Skin epidermis (tissue), 12 donors: Measurements from ENCODE around the gene AKT1S1.
"Not testable (repeated sequence)": the region's sequence is repeated elsewhere in the genome, so short reads cannot be mapped to it uniquely, and the experiment has no call there.

ENCODE experiments used
- H3K27ac ChIP-seq, 21 experiments: fragments of 200-600 bp; sonication (generic) in 11 of 21; one replicate each; pipeline ENCODE4 v1.5.0; 2020; ENCODE audit warnings: mild to moderate bottlenecking in 3 of 21, inconsistent platforms in 2 of 21, moderate library complexity in 2 of 21
- H3K4me3 ChIP-seq, 7 experiments: fragments of 200-600 bp; sonication (generic) in 2 of 7; one replicate each; pipeline ENCODE4 v1.5.0; 2020; ENCODE audit warnings: inconsistent platforms in 2 of 7, mild to moderate bottlenecking in 2 of 7, moderate library complexity in 1 of 7

Gene AKT1S1

DNA sequence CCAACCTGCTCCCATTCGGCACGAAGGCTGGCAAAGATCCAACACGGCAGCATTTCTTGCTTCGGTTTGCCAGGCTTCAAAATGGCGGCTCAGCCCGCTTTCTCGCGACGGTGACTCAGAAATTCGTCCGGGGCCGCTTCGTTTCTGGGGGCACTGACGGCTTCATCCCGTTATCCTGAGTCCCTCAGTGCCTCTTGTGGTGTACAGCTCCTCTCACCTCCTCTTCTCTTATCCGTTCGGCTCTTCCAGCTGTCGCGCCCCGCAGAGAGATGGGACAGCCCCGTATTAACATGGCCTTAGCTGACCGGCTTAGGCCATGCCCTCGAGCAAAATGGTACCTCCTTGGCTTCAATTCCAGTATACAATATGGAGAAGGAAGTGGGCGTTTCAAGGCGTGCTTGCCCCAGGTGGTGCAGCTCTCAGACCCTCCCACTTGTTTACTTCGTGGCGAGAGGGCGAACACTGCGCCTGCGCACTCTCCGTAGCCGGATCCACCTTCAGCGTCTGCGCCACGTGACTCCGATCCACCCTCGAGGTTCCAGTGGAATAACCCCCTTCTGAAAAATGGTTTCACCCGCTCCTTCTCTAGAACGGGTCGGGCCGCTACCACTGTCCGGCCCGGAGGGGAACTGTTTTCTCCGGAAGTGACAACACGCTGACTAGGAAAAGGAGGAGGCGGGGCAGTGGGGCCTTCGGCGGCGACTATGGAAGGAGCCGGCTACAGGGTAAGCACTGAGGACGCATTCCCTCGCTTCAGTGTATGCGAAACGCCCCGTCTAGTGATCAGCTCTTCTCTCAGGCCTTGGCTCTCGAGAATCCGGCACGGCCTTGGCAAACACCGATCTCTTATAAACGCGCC lies at the start of gene AKT1S1, which contains the start of gene TBC1D17:
TSS of gene AKT1S1 (minus strand) at position 336 of the 859 bp plus-strand sequence. CDS start 4,060 bp downstream, outside the sequence.
TSS of gene TBC1D17 (plus strand) at position 683 of the 859 bp plus-strand sequence. CDS start at position 705, 22 bp downstream.
- Histone ChIP-seq H3K4me3 (peak within 1 kb of the TSS; percentile 78 to 98 (median 89)), H3K27ac (peak within 1 kb of the TSS; percentile 94 to 100 (median 100))

DNA sequence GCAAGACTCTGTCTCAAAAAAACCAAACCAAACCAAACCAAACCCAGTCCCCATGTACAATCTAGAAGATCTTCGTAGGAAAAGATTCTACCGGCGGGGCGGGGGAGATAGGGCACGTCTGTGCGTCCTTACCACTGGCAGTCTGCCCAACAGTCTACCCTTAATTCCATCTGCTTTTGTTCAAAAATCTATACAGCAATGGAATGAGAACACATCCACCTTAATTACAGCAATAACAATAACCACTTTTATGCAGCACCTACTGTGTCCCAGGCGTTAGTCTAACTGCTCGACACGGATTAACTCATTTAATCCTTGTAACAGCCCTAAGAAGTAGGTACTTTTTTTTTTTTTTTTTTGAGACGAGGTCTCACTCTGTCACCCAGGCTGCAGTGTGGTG lies 49.4 kb upstream of the AKT1S1 start:
- no peak overlapping the region for H3K27ac ChIP-seq
- no peak overlapping the region for H3K4me3 ChIP-seq

DNA sequence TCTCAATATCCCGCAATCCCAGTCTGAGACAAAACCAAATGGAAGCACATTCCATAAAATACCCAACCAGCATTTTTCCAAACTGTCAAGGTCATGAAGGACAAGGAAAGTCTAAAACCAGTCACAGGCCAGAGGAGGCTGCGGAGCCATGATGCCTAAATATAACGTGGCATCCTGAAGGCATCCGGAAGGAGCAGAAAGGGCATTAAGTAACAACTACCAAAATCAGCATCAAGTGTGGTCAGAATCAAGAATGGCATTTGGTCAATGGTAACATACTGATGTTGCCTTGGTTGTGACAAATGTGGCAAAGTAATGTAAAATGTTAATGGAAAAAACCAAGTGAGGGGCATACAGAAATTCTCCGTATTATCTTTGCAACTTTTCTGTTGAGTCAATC lies 48.3 kb upstream of the AKT1S1 start:
- Histone ChIP-seq H3K27ac (no peak overlapping the region), H3K4me3 (no peak overlapping the region)

DNA sequence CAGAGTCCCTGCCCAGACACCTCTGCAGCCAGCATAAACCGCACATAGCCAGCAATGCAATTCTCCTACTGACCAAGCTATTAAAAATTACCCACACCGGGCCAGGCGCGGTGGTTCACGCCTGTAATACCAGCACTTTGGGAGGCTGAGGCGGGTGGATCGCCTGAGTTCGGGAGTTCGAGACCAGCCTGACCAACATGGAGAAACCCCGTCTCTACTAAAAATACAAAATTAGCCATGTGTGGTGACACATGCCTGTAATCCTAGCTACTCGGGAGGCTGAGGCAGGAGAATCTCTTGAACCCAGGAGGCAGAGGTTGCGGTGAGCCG lies 47.7 kb upstream of the AKT1S1 start:
- not testable (repeated sequence) for H3K4me3 ChIP-seq
- peak overlapping the region in 1 of 21 experiments; percentile 6 for H3K27ac ChIP-seq

DNA sequence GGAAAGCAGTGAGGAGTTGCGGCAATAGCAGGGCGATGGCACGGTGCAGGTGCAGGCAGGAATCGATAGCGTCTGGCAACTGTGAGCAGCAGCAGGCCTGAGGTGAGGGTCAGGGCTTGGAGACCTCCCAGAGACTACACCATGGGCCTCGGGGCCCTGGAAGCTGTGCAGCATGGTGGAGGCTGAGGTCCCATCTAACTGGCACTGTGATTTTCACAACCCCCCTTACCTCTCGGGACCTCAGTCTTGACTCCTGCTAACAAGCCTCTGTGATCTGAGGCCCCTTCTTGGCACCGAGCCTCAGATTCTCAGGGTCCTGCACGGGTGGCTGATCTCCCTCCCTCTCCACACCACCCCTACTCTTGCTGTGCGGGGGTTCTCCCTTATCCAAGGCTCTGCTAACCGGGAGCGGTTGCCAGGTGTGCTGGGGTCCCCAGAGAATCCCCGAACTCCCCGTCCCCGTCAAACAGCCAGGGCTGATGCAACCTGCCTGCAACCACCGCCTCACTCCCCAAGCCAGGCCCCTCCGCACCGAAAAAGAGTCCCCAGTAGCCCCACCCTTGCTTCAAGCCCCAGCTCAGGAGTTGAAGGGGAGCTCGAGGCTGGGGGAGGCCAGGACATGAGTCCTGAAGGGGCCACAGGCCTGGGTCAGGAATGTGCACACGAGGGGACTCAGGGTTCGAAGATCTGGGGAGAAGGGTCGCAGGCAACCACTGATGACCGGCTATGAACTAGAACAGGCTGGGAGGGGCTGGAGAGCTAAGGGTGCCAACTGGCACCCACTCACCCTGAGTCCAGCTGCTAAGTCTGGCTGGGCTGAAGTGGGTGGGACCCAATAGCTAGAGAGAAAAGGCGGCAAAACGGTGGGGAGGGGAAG lies 47.1 kb upstream of the AKT1S1 start:
- Histone ChIP-seq H3K27ac (peak overlapping the region in 5 of 21 experiments; percentile 7 to 70 (median 22)), H3K4me3 (no peak overlapping the region)

DNA sequence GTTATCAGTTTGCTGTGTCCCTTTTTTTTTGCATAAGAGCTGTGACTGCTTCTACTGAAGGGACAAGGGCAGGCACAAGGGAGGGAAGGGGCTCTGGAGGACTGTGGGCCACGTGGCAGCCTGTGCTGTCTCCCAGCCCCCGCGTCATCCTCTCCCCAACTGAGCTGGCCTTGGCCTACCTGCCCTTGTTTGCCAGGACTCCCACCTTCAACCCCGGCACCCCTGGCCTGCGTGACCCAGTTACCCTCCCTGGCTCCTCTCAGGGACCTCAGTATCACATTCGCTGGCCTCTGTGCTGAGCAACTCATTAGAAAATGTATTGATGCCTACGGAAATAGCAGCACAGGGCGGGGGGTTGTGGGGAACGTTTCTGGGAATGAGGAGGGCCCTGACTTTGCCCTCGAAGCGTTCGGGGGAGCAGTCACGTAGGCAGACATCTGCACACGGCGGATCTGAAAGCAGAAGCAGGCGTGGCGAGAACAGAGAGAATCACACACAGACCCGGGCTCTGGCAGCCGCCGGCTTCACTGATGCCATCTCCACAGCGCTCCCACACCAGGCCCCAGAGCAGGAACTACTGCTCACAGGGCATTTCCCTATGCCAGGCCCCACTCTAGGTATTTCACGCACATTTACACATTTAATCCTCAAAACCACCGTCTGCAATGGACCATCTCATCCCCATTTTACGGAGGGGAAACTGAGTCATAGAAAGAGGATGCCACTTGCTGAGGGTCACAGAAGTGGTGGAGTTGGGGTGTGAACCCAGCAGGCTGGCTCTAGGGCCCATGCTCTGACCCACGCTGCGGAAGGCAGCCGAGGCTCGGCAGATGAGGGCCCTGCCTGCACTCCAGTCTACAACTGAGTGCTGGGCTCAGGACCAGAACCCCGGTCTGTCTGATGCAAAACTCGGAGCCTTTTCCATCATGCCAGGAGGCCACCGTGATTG lies 46.2 kb upstream of the AKT1S1 start:
- peak overlapping the region in 9 of 21 experiments; percentile 10 to 70 (median 44) for H3K27ac ChIP-seq
- H3K4me3 ChIP-seq, result no peak overlapping the region

DNA sequence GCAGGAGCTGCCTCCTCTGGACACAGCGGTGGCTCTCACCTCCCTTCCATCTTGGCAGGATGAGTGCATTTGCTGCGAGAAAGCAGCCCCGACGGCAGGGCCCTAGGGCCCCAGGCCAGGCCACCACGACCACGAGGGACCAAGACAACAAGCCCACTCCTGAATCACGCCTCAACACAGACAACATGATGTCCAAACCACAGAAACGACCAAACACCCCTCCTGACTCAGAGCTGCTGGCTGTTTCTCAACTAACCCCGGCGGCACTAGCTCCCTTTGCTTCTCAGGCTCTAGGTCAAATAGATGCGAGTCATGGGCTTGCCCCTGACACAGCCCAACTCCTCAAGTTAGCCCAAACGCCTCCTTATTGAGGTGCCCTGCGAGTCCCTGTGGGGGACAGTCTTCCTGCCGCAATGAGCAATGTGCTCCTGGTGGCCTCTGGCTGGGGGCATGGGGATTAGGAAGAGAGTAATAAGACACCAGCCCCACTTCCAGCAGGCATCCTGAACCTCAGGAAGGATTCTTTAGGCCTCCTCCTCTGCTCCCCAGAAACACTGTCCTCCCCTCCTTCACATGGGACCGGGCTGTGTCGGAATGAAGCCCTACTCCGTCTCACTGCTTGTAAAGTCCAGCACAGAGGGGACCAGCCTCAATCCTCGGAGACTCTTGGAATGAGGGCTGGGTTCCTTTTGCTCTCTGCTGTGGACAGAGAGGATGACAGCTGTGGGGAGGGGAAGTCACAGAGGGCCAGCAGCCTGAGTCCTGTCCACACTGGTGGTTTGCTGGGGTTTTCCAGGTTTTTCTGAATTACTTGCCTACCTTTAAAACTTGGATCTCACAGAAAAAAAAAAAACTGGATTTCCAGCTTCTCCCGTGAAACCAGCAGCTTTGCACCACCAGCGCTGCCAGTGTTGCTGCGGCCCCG lies 45.0 kb upstream of the AKT1S1 start:
- no peak overlapping the region for H3K4me3 ChIP-seq
- H3K27ac ChIP-seq, result peak overlapping the region in 6 of 21 experiments; percentile 19 to 55 (median 27)

DNA sequence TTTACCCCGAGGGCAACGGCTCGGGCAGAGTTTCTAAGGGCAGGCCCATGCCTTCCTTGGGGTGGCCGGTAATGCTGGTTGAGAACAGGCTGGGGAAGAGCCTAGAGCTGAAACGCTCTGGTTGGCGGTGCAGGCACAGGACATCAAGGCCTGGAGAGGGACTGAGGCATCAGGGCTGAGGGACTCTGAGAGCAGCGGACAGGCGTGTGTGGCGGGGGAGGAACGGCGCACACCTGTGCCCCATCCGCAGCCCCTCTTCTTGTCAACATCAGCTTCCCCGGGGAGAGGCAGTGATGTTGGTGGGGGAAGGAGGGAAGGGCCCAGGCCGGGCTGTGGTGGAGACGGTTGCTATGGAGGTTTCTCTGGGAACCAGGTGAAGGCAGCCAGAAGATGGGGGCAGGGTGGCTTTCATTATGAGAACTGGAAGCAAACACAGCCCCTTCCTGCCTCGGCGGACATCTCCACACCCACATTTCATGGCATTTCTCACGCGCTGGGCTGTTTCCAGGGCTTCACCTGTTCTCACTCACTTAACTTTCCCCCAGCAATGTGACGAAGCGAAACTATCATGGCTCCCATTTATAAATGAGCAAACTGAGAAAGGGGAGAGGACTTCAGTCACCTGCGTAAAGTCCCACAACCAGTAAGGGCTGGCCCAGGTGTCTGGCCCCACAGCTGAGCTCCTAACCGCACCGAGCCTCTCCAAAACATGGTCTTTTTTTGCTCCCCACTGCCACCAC lies 43.6 kb upstream of the AKT1S1 start:
- H3K4me3 ChIP-seq, result no peak overlapping the region
- no peak overlapping the region for H3K27ac ChIP-seq

DNA sequence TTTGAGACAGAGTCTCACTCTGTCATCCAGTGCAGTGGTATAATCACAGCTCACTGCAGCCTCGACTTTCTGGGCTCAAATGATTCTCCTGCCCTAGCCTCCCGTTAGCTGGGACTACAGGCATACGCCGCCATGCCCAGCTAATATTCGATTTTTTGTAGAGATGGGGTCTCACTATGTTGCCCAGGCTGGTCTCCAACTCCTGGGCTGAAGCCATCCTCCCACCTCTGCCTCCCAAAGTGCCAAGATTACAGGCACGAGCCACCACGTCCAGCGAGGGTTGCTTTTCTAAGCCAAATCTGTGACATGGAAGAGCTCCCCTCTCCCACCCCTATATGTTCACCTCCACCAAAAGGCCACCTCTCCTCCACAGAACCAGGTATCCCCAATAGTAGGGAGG lies 40.9 kb upstream of the AKT1S1 start:
- no peak overlapping the region for H3K4me3 ChIP-seq
- H3K27ac ChIP-seq, result no peak overlapping the region

DNA sequence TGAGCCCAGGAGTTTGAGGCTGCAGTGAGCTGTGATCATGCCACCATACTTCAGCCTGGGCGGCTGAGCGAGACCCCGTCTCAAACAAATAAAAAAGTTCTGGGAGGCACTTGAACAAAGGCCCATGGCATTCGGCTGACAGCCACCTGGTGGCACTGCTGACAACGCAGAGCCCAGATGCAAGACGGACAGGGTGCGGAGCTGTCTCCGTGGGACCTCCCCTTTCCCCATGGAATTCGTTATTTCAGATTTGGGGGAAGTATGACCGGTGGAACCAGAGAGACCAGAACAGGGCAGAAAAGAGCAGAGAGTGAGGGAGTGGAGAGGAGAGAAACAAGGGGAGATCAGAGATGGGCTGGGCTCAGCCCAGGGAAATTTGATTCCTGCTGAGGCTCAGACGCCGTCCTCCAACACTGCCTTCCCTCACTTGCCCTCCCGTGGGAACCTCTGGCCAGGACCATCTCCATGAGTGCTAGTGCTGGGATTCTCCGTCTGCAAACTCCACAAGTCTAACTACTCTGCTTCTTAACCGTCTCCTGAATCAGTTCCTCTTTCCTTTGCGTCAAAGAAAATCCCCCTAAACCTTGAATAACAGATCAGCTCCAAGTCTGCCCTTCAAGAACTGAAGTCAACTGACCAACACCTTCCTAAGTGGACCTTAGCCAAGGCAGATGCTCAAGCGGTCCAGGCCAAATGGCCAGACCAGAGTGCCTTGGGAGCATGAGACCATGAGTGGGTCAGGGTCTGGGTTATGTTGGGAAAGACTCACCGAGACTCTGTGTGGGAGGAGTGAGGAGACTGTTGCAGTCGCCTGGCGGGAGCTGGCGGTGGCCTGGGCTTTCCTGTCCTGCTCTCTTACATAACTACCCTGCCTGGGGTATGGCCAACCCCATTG lies 39.9 kb upstream of the AKT1S1 start:
- Histone ChIP-seq H3K27ac (peak overlapping the region in 5 of 21 experiments; percentile 0 to 13 (median 7)), H3K4me3 (no peak overlapping the region)

DNA sequence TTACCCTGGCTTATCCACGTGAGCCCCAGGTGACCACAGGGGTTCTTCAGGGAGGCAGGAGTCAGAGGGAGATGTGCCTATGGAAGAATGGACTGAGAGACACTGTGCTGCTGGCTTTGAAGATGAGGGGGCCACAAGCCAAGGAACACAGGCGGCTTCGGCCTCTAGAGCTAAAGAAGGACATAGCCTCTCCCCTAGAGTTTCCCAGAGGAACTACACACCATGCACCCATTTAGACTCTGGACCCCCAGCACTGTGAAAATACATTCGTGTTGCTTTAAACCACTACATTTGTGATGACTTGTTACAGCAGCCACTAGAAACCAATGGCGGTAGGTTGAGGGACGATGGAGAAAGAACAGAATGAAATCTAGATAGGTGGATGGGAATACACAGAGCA lies 38.1 kb upstream of the AKT1S1 start:
- Histone ChIP-seq H3K4me3 (no peak overlapping the region), H3K27ac (peak overlapping the region in 1 of 21 experiments; percentile 39)

DNA sequence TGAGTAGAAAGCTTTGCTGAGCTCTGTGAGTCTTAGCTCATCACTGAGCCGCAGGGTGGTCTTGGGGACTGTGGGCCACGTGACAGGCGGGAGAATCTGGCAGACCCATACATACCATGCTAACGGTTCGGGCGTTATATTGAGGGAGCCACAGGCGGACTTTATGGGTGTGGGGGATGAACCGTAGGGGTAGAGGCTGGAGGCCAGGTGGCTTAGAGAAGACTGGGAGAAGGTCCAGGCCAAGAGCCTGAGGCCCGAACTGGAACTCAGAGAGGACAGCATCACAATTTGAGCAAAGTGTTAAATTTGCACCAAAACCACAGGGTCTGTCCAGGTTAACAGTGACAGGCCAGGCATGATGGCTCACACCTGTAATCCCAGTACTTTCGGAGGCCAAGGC lies 36.6 kb upstream of the AKT1S1 start:
- no peak overlapping the region for H3K27ac ChIP-seq
- no peak overlapping the region for H3K4me3 ChIP-seq

DNA sequence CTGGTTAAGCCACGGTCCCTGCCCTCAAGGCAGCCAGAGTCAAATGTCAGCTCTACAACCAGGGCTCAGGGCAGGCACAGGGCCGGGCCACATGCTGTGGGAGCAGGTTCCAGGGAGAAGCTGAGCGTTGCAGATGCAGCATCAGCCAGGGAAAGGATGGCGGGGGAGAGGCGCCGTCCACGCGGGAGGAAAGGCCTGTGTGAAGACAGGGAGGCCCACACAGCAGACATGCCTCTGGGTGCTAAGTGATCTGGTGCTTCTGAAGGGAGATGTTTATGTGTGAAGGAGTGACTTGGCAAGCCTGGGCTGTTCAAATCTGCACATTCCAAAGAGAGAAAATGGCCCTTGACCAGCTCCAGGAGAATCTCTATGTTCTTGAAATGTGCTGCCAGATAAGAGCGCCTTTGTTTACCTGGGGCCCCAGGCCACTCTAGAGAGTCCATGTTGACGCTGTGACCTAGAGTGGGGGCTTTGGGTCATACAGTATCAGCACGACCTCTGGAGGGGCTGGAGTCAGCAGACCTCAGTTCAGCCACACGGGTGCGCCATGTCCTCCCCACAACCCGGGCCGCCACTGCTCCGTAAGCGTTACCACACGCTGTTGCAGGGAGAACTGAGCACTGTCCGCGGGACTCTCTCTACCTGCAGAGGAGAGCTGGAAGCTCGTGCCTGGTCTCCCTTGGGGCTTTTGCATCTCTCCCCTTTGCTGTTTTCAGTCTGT lies 36.0 kb upstream of the AKT1S1 start:
- Histone ChIP-seq H3K4me3 (no peak overlapping the region), H3K27ac (peak overlapping the region in 1 of 21 experiments; percentile 49)

DNA sequence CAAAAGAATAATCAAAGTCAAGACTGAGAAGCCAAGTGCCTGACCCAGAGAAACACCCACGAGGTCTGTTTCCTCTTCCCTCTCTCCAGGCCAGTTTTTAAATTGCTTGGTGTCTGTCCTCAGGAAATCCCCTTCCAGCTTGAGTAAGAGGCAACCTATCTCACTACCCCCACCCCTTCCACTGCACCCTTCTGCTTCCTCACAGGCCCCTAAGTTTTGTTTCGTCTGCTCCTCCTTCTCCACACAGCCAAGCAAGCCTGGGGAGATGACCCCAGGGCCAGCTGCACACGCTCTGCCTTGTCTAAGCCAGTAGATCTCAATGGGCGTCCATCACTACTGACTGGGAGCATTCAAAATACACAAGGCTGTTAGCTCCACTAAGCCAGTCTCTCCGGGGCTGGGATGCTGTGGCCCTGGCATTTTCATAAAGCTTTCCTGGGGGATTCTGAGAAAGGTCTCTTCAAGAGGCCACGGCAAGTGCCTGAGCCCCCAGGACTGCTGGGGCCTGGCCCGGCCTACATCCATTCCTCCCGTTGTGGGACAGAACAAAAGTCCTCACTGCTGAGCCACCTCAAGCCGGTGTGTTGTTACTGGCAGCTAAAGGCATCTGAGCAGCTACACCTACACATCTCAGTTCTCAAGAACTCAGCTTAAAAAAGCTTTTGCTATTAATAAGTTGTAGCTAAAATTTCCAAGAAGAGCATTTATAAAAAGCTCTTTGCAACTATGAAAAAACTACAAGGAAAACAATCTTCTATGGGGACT lies 34.4 kb upstream of the AKT1S1 start:
- Histone ChIP-seq H3K27ac (peak overlapping the region in 15 of 21 experiments; percentile 10 to 79 (median 51)), H3K4me3 (no peak overlapping the region)

DNA sequence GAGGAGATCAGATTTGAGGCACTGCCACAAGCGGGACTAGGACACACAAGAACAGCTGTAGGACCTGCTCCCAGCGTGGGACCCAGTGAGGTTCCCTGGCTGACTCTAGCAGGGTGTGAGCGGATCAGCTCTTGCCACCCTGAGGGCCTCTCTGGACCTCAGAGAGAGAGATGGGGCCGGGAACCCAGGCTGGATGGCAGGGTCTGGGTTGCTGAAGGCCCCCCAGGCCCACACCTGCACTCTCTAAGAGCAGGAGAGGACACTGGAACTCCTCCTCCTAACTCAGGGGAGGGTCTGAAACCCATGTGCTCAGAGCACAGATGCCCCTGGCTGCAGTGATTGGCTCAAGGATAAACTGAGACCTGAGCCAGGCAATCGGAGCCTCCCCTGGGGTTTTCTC lies 33.0 kb upstream of the AKT1S1 start:
- peak overlapping the region in 8 of 21 experiments; percentile 2 to 79 (median 48) for H3K27ac ChIP-seq
- H3K4me3 ChIP-seq, result no peak overlapping the region
